CD14-positive monocyte (primary cell): ENCODE data around the gene LCE2D. TPM values are rescaled to one million over a fixed set of nuclear protein-coding genes. Genes with fewer than 3 reads are reported as not detected.
"Not testable (repeated sequence)": the region's sequence is repeated elsewhere in the genome, so short reads cannot be mapped to it uniquely, and the experiment has no call there.

Source experiments
- DNase-seq, 3 donors: peaks; one replicate each; pipeline ENCODE4 v3.0.0-alpha.2; 2011 to 2022
- H2AFZ ChIP-seq: 2 replicates; pipeline ENCODE4 v1.6.0; 2012; ENCODE audit warnings: mild to moderate bottlenecking, low read depth, low read length, inconsistent platforms; ENCODE audit not compliant: insufficient read depth, poor library complexity, severe bottlenecking
- H3K27ac ChIP-seq, 2 donors: 1 replicate in 1 of 2; 2 replicates in 1 of 2; pipeline ENCODE4 v1.5.1; 2012 to 2013; ENCODE audit warnings: low read length in 2 of 2, control low read depth in 1 of 2, inconsistent platforms in 1 of 2, low read depth in 1 of 2, mild to moderate bottlenecking in 1 of 2
- H3K27me3 ChIP-seq, 2 donors: one replicate each; pipeline versions ENCODE4 v1.6.0 to v1.6.1; 2011 to 2013; ENCODE audit warnings: low read length in 2 of 2; ENCODE audit not compliant: control insufficient read depth in 2 of 2, insufficient read depth in 2 of 2
- H3K36me3 ChIP-seq, 2 donors: replicated peaks in 1 of 2; 1 replicate in 1 of 2; 2 replicates in 1 of 2; pipeline versions ENCODE4 v1.5.1 to v1.6.1; 2012 to 2013; ENCODE audit warnings: low read length in 2 of 2, control low read depth in 1 of 2, inconsistent platforms in 1 of 2, mild to moderate bottlenecking in 1 of 2; ENCODE audit not compliant: insufficient read depth in 2 of 2, control insufficient read depth in 1 of 2
- H3K4me1 ChIP-seq, 2 donors: 1 replicate in 1 of 2; 2 replicates in 1 of 2; pipeline versions ENCODE4 v1.5.1 to v1.6.1; 2012 to 2013; ENCODE audit warnings: low read length in 2 of 2, control low read depth in 1 of 2, inconsistent platforms in 1 of 2, mild to moderate bottlenecking in 1 of 2, moderate library complexity in 1 of 2; ENCODE audit not compliant: insufficient read depth in 2 of 2, control insufficient read depth in 1 of 2
- H3K4me2 ChIP-seq: replicated peaks from 2 replicates; pipeline ENCODE3; 2012; ENCODE audit warnings: low read length, moderate library complexity, mild to moderate bottlenecking; ENCODE audit not compliant: poor library complexity, severe bottlenecking; ENCODE audit errors: extremely low read depth
- H3K4me3 ChIP-seq, 3 experiments: fragments of 200-600 bp in 1 of 3; sonication (generic) in 1 of 3; replicated peaks in 1 of 3; 1 replicate in 2 of 3; 2 replicates in 1 of 3; pipeline ENCODE4 v1.5.1; 2011 to 2013; ENCODE audit warnings: low read length in 3 of 3, mild to moderate bottlenecking in 3 of 3, control low read depth in 2 of 3, low read depth in 2 of 3, inconsistent platforms in 1 of 3, moderate library complexity in 1 of 3
- H3K79me2 ChIP-seq: 2 replicates; pipeline ENCODE4 v1.6.0; 2012; ENCODE audit warnings: mild to moderate bottlenecking, control low read depth, inconsistent platforms, low read length, moderate library complexity; ENCODE audit not compliant: insufficient read depth
- H3K9ac ChIP-seq: 2 replicates; pipeline ENCODE4 v1.6.0; 2017; ENCODE audit warnings: low read length, mild to moderate bottlenecking; ENCODE audit not compliant: insufficient read depth, poor library complexity, severe bottlenecking
- H3K9me3 ChIP-seq, 2 donors: replicated peaks in 1 of 2; 1 replicate in 1 of 2; 2 replicates in 1 of 2; pipeline versions ENCODE4 v1.5.1 to v1.6.1; 2012 to 2013; ENCODE audit warnings: low read length in 2 of 2, control low read depth in 1 of 2; ENCODE audit not compliant: control insufficient read depth in 1 of 2, insufficient read depth in 1 of 2
- H4K20me1 ChIP-seq: 2 replicates; pipeline ENCODE4 v1.6.0; 2012; ENCODE audit warnings: mild to moderate bottlenecking, low read length, control low read depth, moderate library complexity; ENCODE audit not compliant: insufficient read depth
- H3K27ac Mint-ChIP-seq, 7 donors: one replicate each; pipeline ENCODE4 v1.8.0; 2020; ENCODE audit warnings: mild to moderate bottlenecking in 7 of 7, mixed read lengths in 7 of 7, moderate library complexity in 6 of 7, inconsistent platforms in 2 of 7
- H3K27me3 Mint-ChIP-seq, 3 donors: one replicate each; pipeline ENCODE4 v1.8.0; 2021 to 2022; ENCODE audit warnings: low read depth in 3 of 3, mild to moderate bottlenecking in 3 of 3, mixed read lengths in 3 of 3, moderate library complexity in 3 of 3, inconsistent platforms in 1 of 3
- H3K36me3 Mint-ChIP-seq, 2 donors: one replicate each; pipeline ENCODE4 v1.8.0; 2020; ENCODE audit warnings: mixed read lengths in 2 of 2, inconsistent platforms in 1 of 2, mild to moderate bottlenecking in 1 of 2
- H3K4me1 Mint-ChIP-seq: one replicate; pipeline ENCODE4 v1.8.0; 2020; ENCODE audit warnings: mild to moderate bottlenecking, mixed read lengths
- H3K4me3 Mint-ChIP-seq, 2 donors: one replicate each; pipeline ENCODE4 v1.8.0; 2020; ENCODE audit warnings: mild to moderate bottlenecking in 2 of 2, mixed read lengths in 2 of 2, moderate library complexity in 1 of 2
- H3K9me3 Mint-ChIP-seq, 7 donors: one replicate each; pipeline ENCODE4 v1.8.0; 2020 to 2022; ENCODE audit warnings: mixed read lengths in 7 of 7, mild to moderate bottlenecking in 6 of 7, moderate library complexity in 6 of 7, inconsistent platforms in 2 of 7
- CTCF ChIP-seq: fragments of 200-600 bp; IDR thresholded peaks from one replicate; pipeline ENCODE4 v1.8.0; 2022; ENCODE audit warnings: antibody characterized with exemption, mild to moderate bottlenecking
- WGBS: methylation state at CpG from one replicate; pipeline ENCODE4 v1.1.5; 2013; ENCODE audit warnings: missing lambda C conversion rate; ENCODE audit not compliant: insufficient coverage; 5-methylcytosine and 5-hydroxymethylcytosine counted together
- intact Hi-C, 2 donors: fragments of 100-400 bp; cut with micrococcal nuclease; formaldehyde crosslinking; loops; one replicate each; pipeline versions ENCODE4 v1.15.0 to v1.15.1; 2023
- polyA plus RNA-seq, 3 donors: library from polyadenylated mRNA; depleted of rRNA in 1 of 3; unstranded in 2 of 3; stranded (reverse) in 1 of 3; fragments of 300-500 nt in 2 of 3; fragments of >200 nt in 1 of 3; fragmentation: Illumina TruSeq in 2 of 3; gene quantifications; 1 replicate in 2 of 3; 2 replicates in 1 of 3; pipeline ENCODE4 v1.2.3, GENCODE V29; 2012 to 2021

Gene LCE2D
- polyA plus RNA-seq, 3 donors, result not detected

- H3K27me3 Mint-ChIP-seq, result peaks cover 3 to 8% (median 6%) of the 10 kb centered on the region in 3 donors
- H3K4me3 Mint-ChIP-seq, result no peak overlapping the region
- no peaks in the 10 kb centered on the region for H3K27me3 ChIP-seq
- no peak overlapping the region for H3K9ac ChIP-seq
- H3K79me2 ChIP-seq, result no peaks in the 10 kb centered on the region
- no peak overlapping the region for H2AFZ ChIP-seq
- intact Hi-C loops, result no loop called here
- no peaks in the 10 kb centered on the region for H3K4me1 Mint-ChIP-seq
- H3K4me2 ChIP-seq, result no peak overlapping the region
- H3K36me3 Mint-ChIP-seq, result no peaks in the 10 kb centered on the region
- no peak overlapping the region for H3K27ac Mint-ChIP-seq
- no peaks in the 10 kb centered on the region for H3K4me1 ChIP-seq
- H3K9me3 ChIP-seq, result no peaks in the 10 kb centered on the region
- no peak for TF ChIP-seq CTCF
- H4K20me1 ChIP-seq, result no peaks in the 10 kb centered on the region
- H3K9me3 Mint-ChIP-seq, result peaks cover 0 to 3% (median 0%) of the 10 kb centered on the region in 7 donors
- DNase-seq, result no peak
- H3K36me3 ChIP-seq, result no peaks in the 10 kb centered on the region
- H3K4me3 ChIP-seq, result no peak overlapping the region
- H3K27ac ChIP-seq, result no peak overlapping the region
- 83% methylated on average over 5 of the region's 5 CpGs for WGBS
Measured at GRCh38 chr1:152667648-152668047, 4.5 kb downstream of the LCE2D start.

GRCh38 chr1:152673016-152673415, 9.8 kb downstream of the LCE2D start:
- H3K4me1 Mint-ChIP-seq, result no peaks in the 10 kb centered on the region
- Histone ChIP-seq H3K9ac (no peak overlapping the region), H2AFZ (no peak overlapping the region), H3K79me2 (no peaks in the 10 kb centered on the region), H3K27me3 (no peaks in the 10 kb centered on the region), H3K9me3 (no peaks in the 10 kb centered on the region), H3K27ac (no peak overlapping the region), H3K4me1 (no peaks in the 10 kb centered on the region), H4K20me1 (no peaks in the 10 kb centered on the region), H3K36me3 (no peaks in the 10 kb centered on the region), H3K4me2 (no peak overlapping the region), H3K4me3 (no peak overlapping the region)
- peaks cover 2 to 7% (median 6%) of the 10 kb centered on the region in 3 donors for H3K27me3 Mint-ChIP-seq
- H3K9me3 Mint-ChIP-seq, result peaks cover 0 to 3% (median 0%) of the 10 kb centered on the region in 7 donors
- TF ChIP-seq CTCF, result no peak
- no CpG with 5 or more reads among the region's 2 CpGs for WGBS
- no peaks in the 10 kb centered on the region for H3K36me3 Mint-ChIP-seq
- DNase-seq, result no peak
- intact Hi-C loops, result no loop called here
- no peak overlapping the region for H3K4me3 Mint-ChIP-seq
- H3K27ac Mint-ChIP-seq, result no peak overlapping the region

- H3K9me3 Mint-ChIP-seq, H2AFZ ChIP-seq, H3K4me3 Mint-ChIP-seq, H3K27ac ChIP-seq, intact Hi-C loops, H3K9me3 ChIP-seq, H3K4me1 Mint-ChIP-seq, DNase-seq, H3K36me3 Mint-ChIP-seq, H3K79me2 ChIP-seq, H3K9ac ChIP-seq, H3K4me1 ChIP-seq, H3K4me2 ChIP-seq, H3K4me3 ChIP-seq, H3K27me3 ChIP-seq, H3K36me3 ChIP-seq, H4K20me1 ChIP-seq: not testable (repeated sequence)
- peak within 1 kb of the TSS in 1 of 7 donors; percentile 58 for H3K27ac Mint-ChIP-seq
- 89% methylated on average over 1 of the region's 3 CpGs for WGBS
- H3K27me3 Mint-ChIP-seq, result peaks cover 2 to 16% (median 6%) of the 10 kb centered on the region in 3 donors
Measured at GRCh38 chr1:152674983-152675382, 11.8 kb downstream of the LCE2D start, which contains the start of gene LCE2C. Gene LCE2C, plus strand, starts transcription at chr1:152675279. Its CDS starts 737 bp downstream, at chr1:152676016.
